HG02798 (cell line): Measurements from ENCODE around the gene RAB7B.
"Not testable (repeated sequence)": the region's sequence is repeated elsewhere in the genome, so short reads cannot be mapped to it uniquely, and the experiment has no call there.

ENCODE experiments used
- ATAC-seq: cut with Tn5 transposase; IDR thresholded peaks from one replicate; pipeline ENCODE4 v1.9.1; 2021; ENCODE audit warnings: mild to moderate bottlenecking; ENCODE audit not compliant: unreplicated experiment, poor library complexity

The RAB7B gene

DNA sequence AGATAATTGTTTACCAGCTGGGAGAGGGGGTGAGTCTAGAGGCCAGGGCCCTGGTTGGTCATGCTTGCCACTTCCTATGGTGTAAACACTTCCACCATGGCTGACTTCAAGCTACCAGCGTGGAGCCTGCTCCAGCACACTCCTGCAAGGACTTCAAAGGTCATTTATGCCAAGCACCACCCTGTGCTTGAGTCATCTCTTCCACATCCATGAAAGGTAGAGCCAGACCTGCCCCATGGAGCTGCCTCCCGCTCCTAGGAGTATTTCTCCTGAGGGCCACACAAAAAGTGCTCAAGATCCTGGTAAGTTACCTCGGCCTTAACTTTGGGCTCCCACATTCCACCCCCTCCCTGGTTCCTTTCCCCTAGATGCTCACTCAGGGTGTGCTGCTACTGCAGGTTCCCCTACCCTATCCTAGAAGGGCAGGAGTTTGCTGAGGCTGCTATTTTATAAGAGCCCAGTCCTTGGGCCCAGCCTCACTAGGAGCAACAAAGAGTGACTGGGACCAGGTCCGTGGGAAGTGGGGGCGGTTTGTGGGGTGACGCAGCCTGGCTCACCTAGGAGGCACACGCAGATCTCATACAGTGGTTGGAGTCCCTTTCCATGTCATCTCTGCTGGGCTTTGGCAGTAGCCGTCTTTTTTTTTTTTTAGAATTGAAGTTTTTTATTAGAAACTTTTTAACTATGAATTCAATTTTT lies 2.4 kb downstream of the RAB7B start:
- no peak for ATAC-seq

DNA sequence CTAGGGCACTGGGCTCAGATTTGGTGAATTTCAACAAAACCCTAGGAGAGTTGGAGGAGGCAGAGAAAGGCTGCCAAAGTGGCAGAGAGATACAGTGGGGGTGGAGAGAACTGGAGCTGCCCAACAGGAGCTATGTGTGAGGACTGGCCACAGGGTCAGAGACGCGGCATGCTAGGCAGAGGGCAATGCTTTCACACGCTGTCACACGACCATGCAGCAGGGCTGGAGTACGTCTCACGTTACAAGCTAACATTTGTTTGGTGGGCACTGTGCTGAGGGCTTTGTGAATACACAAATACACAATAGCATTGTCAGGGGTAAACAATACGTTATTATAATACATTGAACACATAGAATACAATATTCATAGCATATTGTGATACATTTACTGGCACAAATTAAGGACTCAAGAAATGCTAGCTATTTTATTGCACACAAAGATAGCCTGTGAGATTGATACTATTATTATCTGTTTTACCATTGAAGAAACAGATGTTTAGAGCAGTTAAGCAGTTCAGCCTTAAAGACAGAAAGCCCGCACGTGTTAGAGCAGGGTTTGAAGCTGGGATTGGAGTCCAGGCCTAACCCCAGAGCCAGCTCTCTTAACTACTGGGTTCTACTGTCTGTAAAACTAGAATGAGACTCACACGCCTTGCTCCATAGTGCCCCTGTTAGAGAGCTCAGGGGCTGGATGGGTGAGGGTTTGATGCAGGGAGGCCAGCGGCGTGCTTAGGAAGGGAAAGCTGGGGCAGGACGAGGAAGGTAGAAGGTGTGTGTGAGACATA lies 4.5 kb downstream of the RAB7B start:
- no peak for ATAC-seq

DNA sequence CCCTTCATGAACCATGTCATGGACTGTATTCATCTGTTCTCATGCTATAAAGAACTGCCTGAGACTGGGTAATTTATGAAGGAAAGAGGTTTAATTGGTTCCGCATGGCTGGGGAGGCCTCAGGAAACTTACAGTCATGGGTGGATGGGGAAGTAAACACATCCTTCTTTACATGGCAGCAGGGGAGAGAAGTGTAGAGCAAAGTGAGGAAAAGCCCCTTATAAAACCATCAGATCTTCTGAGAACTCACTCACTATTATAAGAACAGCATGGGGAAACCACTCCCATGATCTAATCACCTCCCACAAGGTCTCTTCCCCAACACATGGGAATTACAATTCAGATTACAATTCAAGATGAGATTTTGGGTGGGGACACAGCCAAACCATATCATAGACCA lies 6.6 kb downstream of the RAB7B start:
- ATAC-seq = not testable (repeated sequence)

DNA sequence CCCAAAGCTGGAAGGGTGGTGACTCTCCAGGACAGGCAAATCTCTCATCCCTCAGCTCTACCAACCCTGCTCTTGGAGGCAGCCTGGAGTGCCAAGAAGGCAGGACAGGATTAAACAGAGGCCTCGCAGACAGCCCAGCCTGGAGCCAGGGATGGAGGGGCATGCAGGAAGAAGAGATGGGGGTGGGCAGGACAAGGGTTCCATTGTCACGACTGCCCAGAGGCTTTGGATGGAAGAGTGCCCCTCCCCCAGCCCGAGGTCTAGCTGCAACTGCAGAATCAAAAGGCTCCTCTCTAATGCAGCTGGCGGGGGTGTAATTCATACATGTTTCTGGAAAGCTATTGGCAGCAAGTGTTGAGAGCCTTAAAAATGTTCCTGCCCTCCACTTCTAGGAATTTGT lies 8.8 kb downstream of the RAB7B start:
- no peak for ATAC-seq

DNA sequence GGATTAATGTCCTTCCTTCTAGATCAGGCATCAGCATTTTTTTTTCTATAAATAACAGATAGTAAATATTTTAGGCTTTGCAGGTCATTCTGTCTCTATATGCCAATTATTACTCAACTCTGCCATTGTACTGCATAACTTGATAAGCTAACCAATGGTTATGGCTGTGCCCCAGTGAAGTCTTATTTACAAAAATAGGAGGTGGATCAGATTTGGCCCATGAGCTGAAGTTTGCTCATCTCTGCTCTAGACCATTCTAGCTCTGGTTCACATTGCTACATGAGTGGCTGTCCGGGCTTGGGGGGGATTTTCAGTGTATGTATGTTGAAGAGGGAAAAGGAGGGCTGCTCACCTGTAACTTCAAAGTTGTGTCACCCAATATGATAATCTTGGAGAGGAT lies 10.1 kb downstream of the RAB7B start:
- ATAC-seq = no peak

DNA sequence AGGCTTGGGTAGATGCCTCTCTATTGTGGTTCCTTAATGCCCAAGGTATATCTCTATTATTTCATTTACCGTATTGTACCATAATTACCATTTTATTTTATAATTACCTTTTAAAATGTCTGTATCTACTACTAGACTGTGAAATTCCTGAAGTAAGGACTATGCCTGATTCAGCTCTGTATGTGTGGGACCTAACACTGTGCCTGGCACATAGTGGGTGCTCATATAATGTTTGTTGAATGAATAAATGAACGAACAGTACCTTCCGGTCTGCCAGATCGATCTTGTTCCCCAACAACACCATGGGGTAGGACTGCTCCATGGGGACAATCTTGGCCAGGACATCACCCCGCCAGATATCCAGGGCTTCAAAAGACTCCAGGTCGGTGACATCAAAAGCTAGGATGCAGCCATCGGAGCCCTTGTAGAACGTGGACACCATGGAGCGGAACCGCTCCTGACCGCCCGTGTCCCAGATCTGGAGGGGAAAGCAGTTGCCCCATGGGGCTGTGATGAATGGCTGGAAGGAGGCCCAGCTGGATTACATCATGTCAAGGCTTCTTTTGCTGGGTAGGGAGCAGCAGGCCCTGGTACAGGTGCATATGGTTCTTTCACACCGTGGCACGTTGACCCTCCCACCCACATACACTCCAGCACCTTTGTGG lies 10.8 kb downstream of the RAB7B start:
- ATAC-seq = no peak

DNA sequence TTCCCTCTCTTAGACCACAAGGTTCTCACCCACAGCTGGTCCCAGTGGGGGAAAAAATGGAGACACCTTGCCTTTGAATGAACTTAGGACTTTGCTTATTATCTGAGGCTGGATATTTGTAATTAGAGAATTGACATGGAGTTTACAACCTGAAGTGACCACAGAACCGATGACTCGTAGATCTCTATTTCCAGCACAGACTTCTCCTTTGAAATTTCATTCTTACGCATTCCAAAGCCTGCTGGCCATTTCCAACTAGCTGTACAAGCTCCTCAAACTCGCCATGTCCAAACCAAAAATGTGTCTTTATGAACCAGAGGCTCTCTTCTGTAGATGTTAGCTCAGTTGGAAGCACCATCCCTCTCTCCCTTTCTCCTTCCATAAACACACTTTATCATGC lies 12.0 kb downstream of the RAB7B start:
- no peak for ATAC-seq

DNA sequence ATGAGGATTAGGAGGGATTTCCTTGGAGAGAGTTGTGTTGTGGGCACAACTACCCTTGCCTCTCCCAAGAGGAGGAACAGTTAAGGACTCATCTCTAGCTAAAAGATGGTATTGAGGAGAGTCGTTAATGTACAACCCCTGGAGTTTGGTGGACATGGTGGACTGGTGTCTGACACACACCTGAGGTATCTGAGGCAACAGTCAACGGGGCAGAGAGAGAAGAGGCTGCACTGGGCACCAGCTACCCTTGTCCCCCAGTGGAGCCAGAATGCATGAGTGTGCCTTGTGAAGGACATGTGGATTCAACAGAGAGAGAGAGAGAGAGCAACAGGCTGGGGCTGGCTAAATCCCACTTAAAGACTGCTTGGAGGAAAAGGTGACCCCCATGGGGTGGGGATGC lies 13.0 kb downstream of the RAB7B start:
- no peak for ATAC-seq

DNA sequence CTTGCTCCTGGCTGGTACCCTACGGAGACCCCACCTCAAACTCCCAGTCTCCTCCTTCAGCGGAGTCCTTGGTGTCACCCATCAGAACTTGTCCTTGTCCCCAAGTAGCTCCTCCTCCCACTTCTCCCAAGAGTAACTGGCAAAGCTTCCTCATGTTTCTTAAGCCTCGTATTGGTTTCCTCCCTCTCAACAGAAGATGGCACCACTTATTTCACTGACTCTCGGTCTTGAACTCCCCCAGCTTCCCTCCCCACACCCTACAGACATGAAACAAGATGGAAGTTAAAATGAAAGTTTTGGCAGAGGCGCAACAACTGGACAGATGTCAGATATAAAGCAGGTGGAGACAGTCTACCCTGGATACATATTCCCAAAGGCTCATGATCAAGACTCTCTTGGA lies 13.4 kb downstream of the RAB7B start:
- no peak for ATAC-seq

DNA sequence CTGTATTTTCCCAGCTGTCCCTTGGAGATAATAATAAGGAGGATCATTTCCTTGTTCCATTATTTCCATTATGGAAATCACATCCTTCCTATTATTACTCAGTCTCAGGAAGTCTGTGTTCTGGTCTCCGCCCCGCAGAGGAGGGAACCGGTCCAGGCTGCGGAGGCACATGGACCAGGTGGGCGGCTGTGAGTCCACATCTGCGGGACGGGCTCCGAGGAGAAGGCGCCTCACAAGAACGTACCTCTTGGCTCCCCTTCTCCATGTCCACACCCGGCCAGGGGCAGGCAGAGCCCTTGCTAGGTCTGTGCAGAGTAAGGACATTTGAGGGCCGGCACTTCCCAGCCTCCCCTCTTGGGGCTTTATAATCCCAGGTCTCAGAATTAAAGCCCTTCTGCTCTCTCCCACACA lies 14.6 kb downstream of the RAB7B start:
- no peak for ATAC-seq

DNA sequence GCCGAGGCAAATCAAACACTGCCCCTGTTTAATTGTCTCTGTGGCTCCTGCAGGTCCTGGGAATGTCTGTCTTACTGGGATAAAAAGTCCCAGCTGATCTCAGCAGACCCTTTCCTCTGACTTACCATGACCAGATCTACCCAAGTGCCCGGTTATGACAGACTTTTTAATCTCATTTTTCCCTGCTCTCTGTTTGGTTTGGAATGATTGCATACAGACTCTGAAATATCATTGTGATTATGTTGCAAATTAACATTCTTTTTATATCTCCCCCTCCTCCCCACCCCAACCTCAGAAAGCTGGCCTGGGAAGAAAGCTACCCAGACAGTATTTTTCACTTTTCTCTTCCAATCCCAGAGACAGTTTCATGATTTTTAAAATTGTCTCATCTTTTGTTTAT lies 16.3 kb downstream of the RAB7B start:
- ATAC-seq = no peak

DNA sequence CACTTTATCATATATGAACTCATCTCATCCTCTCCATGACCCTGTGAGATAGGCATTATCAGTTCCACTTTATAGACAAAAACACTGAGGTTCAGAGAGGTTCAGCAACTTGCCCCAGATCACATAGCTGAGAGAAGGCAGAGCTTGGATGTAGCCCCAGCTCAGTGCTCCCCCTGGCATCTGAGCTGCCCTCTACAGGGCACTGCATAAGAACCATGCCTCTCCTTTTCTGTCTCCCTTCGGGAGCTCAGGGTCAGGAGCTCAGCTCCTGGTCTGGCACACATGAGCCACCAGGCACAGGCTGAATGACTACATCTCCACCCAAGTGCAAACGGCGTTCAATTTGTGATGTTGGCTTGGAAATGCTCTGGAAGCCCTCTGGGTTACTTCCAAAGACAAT lies 16.9 kb downstream of the RAB7B start:
- no peak for ATAC-seq

DNA sequence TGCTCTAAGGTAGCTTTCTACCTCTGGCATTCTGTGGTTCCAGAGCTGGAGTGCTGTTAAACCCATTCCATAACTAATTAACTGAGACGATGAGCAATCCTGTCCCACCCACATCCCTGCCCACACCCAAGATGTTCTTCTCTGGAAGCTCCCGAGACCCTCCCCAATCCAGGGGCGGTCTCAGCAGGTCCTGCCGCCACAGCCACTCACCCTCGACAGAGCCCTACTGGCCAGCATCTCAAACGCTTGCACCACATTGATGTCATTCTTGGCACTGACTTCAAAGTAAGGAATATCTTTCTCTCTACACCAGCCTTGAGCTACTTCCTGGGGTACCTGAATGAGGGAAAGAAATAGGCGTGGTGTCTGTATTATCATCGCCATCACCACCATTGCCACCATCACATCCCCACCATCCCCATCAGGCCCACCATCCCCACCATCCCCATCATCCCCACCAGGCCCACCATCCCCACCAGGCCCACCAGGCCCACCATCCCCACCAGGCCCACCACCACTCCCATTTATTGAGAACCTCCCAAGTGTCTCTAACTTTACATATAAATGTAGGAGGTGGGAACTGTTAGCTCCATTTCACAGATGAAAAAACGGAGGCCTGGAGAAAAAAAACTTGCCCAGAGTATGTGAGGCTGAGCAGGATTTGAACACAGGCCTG lies 17.7 kb downstream of the RAB7B start:
- ATAC-seq = no peak

DNA sequence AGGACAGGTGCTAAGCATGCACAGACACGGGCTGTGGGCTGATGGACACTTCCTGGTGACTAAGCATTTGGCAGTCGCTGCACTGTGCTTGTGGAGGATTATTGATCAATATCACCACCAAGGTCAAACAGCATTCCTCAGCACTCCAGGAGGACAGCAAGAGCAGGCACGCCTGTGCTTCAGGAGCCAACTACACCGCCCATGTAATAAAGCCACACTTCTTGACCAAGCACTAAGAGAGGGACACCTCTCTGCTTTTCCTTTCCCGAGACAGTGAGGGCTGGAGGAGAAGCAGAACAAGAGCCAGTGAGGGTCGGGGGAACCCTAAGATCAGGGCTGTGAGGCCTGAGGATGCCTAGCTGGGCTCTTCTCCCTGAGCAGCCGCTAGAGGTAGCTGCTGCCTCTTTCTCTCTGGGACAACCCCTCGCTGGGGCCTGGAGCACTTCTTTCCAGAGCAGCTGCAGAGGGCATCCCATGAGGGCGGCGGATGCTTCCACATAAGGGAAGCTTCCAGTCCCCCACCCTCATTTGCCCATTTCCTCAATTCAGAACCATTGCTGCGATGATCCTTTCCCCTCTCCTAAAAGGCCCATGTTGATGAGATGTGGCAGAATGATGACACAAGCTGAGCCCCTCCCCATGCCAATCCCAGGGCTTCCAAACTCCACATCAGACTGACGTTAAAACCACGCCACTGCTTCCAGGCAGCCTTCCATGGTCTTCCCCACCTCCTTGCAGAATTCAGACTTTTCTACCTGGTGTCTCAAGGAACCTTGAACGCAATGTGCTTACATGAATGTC lies 19.1 kb downstream of the RAB7B start:
- ATAC-seq = peak; percentile 64

DNA sequence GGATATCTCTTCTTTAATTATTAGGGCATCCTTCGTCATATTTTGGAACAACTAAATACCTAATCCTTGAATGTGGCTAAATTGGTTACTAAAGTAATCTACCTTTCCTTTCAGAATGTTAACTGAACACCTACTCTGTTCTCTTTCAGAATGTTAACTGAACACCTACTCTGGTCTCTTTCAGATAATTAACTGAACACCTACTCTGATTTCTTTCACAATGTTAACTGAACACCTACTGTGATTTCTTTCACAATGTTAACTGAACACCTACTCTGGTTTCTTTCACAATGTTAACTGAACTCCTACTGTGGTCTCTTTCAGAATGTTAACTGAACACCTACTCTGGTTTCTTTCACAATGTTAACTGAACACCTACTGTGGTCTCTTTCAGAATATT lies 21.9 kb downstream of the RAB7B start:
- no peak for ATAC-seq

DNA sequence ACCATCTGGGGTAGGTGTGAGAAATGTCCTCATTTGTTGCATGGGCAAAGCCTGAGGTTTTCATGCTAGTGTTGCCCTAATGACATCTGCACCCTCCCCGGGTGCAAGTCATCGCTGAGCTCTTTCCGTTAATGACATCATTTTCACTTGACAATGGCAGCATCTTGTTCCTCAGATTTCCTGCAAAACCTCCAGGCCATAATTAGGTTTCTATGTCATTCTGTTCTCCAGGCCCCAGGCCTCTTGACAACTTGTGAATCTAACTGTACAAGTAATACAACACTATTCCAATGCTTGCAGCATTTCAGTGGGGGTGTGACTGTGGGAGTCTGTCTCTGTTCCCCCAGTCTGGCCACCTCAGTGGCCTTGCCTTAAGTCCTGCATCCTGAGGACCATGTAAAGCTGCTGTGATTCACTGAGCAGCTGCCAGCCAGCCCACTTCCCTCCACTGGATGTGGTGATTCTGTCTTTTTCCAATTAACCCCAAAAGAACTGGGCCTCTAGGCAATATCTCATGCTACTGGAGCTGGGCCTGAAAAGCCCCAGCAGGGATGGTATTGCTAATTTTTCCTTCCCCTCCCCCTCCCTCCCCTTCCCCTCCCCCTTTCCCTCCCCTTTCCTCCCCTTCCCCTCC lies 22.8 kb downstream of the RAB7B start:
- no peak for ATAC-seq

DNA sequence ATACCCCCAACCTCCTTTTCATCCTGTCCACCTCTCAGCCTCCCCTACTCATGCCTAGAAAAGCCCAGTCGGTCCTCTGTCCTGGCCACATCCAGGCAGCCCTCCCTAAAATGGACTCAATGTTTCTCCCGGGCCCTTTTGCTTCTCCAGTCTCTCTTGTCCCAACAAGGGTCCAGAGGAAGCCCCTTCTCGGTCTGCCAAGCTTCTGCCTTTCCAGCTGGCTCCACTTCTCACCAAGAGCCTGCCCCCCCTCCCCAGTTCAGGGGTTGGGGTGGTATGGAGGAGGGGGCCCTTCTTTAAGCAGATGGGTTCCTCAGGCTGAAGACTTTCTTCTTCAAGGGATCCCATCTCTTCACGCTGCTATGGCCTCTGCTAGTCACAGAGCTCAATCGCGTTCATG lies 23.9 kb downstream of the RAB7B start:
- no peak for ATAC-seq

DNA sequence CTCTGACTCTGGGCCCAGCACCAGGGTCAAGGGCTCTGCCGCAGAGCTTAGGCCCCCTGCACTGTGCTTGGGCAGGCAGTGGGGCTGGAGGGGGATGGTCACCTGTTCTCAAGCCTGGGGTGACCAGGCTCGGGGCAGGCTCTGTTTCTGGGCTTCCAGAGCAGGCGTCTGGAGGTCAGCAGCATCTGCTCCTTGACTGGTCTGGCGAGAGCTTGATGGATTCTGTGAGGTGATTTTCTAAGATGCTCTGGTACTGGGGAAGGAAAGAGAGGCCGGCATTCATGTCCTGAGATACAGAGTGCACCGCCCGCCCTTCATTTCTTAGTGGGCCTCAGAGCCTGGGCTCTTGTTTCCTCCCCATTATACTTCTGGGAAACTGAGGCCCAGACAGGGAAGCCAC lies 24.5 kb downstream of the RAB7B start:
- no peak for ATAC-seq

DNA sequence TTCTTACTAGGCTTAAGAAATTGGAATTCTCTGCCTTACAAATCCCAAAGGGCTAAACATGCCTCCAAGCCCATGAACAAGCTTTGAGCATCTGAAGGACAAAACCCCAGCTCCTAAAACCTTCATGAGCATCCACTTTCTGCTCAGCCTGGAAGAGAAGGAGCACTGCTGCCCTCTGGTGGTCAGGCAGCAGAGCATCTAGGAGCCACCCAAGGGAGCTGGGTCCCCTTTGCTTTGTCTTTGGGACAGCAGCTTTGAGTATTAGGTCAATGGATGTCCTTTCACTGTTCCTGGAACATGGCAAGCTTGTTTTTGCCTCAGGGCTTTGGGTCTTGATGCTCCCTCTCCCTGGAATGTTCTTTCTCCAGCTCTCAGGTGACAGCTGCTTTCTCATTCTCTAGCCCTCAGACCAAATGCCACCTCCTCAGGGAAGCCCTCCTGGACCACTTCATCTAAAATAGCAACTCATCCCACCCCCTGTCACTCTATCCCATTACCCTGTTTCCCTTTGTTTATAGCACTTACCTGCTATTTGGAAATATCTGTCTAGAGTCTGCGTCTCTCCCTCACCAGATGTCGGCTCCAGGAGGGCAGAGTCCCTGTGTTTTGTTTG lies 25.7 kb downstream of the RAB7B start:
- ATAC-seq = no peak
